GM15510 (cell line): ENCODE measurements around the gene C14orf180.

Source experiments
- POLR2A ChIP-seq: IDR thresholded peaks from 3 replicates; pipeline ENCODE4 v1.6.1; 2011; ENCODE audit warnings: borderline replicate concordance; ENCODE audit not compliant: insufficient read length; ENCODE audit errors: extremely low read depth

Gene C14orf180

DNA sequence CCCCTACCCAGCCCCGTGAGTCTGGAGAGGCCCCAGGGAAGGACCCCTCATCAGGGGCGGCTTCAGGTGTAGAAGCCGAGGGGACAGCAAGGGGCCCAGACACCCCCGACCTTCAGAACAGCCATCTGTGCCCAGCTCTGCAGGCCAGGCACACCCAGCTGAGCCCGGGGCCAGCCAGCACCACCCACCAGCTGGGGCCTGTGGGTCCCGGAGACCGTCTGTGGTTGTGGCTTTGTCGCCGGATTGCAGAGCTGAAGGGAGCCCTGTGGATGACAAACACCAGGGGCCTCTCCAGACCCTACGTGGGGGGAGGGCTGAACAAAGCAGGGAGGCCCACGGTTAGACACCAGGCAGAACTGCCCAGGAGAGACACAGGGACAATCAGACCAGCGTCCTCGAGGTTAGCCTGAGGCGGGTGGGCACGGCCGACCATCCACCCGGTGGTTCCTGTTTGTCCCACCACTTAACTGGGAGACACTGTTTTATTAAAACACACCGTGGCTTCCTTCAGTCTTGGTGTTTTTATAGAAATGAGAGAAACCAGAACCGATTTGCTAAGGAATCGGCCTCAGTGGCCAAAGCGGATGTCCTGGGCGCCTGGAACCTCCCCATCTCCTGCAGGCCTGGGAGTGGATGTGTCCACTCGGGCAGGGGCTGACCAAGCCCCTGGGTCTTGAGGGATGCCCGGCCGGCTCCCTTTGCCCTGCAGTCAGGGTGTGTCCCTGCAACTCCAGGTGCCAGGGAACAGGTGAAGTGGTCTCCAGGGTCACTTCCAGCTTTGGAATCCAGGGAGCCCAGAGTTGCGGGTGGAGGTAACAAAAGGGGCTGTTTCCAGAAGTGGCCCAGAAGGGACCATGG lies 10.0 kb downstream of the C14orf180 start:
- TF ChIP-seq POLR2A, result no peak

DNA sequence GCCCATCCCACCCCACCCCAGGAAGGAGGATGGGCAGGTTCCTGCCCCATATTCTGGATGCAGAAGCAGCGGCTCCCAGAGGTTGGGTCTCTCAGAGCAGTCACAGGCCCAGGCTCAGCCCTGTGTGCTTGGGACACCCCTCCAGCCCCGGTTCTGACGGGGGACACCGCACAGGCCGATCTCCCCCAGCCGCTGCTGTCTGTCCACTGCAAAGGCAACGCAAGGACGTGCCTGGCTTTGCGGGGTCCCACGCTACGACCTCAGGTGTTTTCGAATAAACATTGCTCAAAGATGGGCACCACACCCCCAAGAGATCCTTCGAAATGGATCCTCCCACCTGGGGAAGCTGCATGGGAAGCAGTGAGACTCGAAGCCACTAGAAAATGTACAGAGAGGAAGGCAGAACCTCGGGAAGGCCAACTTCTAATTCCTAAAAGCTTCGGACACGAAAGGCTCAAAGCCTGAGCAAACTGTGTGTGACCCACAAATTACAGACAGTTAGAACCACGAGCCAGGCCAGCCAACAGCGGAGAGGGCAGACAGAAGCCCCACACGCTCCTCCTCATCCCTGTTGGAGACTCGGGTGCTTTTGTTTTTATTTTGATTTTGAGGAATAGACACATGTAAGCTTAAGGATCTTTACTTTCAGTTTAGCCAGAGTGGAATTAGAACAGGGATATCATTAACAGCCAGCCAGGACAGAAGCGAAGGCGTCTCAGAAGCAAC lies 10.8 kb downstream of the C14orf180 start:
- TF ChIP-seq POLR2A, result no peak

DNA sequence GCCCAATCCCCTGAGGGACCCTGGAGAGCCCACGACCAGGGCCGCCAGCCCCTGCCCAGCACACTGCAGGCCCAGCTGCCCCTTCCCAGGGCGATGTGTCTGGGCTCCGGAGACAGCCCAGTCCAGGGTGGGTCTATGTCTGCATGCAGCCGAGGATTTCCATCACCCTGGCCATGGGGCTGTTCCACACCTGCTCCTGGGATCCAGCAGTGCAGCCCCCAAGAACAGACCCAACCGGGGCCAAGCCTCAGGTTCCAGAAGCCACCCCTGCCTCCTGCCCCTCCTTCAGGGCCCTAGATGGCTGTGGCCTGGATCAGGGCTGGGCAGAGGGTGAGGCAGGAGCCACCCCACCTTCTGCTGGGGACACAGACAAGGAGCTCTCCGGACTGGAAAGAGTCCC lies 11.5 kb downstream of the C14orf180 start:
- no peak for TF ChIP-seq POLR2A

DNA sequence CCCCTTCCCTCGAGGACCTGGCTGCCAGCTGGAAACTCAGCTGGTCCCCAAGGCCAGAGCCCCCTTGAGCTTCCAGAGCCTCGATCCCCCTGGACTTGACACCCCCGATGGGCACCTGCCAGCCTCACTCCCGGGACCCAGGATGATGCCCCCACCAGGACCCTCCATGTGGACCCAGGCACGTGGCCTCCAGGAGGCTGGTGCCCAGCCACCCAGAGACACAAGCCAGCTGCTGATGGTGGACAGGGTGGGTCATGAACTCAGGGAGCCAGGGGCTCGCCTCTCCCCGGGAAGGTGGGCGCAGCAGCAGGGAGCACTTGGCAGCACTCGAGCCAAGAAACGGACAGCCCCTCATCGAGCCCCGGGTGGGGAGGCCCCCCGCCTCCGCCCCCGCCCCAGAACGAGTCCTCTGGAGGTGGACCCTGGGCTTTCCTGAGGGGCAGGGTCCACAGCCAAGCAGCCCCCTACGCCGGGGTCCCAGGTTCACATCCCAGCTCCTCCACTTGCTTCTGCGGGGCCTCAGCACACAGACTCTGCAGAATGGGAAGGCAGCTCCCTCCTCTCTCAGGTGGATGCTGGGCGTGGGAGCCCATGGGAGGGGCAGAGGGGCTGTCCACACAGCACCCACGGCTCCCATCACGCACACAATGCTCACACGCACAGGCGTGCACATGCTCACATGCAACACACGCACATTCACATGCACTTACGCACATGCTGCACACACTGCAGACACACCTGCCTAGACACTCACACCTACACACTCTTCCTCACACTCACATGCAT lies 12.1 kb downstream of the C14orf180 start:
- TF ChIP-seq POLR2A, result no peak

DNA sequence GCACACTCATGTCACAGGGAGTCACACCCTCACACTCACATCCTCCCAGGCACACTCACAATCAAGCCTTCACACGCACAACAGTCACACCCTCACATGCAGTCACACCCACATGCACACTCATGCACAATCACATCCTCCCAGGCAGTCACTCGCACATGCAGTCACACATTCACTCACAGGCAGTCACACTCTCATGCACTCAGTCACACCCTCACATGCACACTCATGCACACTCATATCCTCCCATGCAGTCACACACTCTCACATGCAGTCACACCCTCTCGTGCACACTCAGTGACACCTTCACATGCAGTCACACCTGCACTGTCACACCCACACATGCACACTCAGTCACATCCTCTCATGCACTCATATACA lies 12.7 kb downstream of the C14orf180 start:
- no peak for TF ChIP-seq POLR2A

DNA sequence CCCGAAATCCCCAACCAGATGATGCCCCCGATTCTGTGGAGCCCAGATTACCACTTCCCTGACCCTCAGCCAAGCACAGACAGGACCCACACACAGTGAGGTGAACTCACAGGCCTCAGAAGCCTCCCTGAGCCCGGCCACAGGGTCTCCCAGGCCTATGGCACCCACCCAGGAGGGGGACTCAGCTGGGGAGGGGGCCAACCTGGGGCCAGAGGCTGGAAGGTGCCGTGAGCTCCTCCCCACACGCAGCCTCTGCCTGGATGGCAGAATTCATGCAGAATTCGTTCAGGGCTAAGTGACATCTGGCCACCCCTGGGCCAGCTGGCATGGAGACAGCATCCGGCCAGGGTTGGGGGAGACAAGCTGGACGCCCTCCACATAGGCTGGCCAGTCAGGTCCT lies 13.2 kb downstream of the C14orf180 start:
- no peak for TF ChIP-seq POLR2A

DNA sequence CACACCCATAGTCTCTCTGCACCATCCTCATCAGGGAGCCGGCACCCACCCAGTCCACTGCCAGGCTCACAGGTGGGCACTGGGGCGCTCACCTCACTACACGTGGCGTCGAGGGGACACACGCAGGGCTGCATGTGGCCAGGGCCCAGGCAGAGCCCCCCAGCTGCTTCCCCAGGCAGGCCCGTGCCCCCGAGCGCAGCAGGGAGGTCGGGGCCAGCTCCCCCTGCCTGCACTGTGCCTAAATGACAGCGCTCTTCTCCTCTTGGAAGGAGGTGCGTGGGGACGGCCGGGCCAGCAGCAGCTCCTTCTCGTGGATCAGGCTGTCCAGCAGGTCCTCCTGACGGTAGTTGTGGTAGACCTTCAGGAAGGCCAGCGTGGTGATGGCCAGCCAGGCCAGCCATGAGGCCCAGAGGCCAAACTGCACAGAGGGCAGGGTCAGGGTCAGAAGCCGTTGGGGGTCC lies 13.7 kb downstream of the C14orf180 start:
- no peak for TF ChIP-seq POLR2A

DNA sequence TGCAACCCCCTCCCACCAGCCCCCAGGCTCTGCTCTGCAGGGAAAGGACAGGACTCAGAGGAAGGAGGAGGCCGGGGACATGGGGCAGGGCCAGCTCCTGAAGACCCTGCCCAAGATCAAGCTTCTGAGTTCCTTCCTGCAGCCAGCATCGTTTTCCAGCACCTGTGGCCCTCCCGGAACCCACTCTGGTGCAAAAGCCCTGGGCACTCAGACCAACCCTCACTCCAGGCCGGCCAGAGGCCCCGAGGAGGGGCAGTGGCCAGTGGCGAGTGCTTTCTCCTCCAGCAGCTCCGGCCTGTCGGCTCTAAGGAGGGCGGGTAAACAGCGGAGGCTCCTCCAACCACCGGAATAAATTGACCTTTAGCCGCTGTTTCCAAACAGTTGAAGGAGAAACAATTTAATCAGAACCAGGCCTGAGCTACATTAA lies 14.2 kb downstream of the C14orf180 start:
- no peak for TF ChIP-seq POLR2A

DNA sequence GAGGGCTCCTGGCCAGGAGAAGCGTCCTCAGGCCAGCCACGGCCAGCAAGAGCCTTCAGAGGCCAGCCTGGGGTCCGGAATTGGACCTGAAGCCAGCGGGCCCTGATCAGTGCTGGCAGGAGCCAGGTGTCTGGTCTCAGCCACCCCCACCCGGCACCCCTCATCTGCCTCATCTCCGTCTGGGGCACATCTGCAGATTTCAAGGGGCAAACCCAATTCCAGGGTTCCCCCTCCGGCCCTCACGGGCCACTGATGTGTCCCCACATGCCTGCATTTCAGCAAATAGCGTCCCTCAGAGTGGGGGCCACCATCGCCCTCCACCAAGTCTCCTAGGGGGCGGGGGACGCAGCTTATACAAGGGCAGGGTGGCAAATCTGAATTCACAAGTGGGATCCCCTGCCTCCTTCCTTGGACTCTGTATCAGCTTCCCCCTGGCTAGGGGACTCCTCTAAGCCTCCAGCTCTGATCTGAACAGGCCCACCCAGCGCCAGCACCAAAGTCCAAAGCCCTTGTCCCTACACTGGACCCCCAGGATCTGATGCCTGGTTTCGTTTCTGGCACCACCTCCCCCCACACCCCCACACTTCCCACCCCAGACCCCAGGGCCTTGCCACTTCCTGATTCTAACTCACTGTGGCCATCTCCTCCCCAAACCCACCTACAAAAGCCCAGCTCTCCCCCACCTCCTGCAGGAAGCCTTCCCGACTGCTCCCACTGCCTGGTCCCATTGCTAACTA lies 14.9 kb downstream of the C14orf180 start:
- TF ChIP-seq POLR2A, result no peak

DNA sequence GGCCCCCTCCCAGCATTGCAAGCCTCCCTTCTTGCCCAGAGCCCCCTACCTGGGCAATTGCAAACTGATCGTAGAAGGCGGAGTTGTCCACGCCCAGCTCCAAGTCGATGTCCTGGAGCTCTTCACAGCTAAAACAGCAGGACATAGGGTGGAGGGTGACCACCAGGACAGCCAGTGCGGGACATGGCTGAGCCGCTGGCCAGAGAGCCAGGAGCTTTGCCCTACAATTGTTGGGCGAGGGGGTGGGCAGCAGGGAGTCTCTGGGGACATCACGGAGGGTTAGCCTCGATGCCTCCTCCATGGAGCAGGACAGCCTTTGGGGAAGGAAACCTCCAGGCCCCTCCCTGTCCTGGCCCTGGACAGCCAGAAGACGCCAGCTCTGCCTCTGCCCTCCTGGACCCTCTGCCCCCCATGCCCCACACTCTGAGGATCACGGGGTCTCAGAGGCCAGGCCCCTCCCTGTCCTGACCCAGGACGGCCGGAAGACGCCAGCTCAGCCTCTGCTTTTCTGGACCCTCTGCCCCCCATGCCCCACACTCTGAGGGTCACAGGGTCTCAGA lies 15.6 kb downstream of the C14orf180 start:
- TF ChIP-seq POLR2A, result no peak

DNA sequence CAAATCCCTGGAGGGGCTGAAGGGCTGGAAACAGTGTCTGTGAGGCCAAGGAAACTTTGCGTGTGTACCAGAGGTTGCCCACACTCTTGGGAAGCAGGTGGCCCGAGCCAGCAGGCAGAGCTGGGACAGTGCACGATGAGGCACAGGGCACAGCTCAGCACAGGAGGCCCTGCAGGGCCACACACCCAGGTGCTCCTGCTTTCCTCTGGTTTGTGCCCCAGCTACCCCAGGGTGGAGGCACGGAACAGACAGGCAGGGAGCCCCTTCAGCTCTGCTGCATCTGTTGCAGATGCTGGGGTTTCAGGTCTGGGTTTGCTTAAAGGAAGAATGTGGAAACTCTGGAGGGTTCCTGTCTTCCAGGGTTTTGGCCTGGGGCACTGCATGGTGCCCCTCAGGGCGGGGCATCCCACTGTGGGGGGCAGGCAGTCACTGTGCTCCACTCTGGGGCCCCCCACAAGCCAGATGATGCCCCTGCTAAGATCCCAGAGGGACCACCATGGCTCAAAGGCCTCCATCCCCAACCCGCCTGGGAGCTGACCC lies 16.4 kb downstream of the C14orf180 start:
- TF ChIP-seq POLR2A, result no peak

DNA sequence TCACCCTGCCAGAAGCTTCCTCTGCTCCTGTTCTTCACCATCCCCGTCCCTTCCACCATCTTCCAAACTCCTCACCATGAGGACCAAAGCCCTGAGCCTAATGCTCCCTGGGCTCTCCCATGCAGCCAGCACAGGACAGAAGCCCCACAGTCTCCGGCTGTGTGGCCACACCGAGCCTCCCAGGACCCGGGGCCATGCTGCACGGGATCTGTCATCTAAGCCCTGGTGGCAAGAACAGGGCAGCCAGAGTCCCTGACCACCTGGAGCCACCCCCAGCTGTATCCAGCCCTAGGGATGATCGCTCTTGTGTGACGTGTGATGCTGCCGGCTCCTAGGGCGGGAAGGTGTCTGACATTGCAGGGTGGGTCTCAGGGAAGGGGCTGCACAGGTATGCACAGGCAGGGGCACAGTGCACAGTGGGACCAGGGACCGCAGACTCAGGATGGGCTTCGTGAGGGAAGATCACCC lies 16.9 kb downstream of the C14orf180 start:
- TF ChIP-seq POLR2A, result no peak

DNA sequence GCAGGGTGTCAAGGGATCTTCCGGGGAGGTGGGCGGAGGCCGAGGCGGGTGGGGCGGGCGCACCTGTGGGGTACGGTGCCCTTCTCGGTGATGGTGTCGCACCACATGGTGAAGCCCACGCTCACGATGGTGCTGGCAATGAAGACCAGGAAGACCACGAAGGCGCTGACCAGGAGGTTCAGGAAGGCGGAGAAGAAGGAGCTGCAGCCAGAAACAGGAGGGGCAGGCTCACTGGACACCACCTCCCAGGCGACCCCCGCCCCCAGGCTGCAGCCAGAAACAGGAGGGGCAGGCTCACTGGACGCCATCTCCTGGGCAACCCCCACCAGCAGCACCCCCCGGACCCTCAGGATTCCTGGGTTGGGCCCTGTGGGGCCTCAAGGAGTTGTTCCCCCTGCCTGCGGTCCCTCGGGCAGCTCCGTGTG lies 17.4 kb downstream of the C14orf180 start:
- no peak for TF ChIP-seq POLR2A

DNA sequence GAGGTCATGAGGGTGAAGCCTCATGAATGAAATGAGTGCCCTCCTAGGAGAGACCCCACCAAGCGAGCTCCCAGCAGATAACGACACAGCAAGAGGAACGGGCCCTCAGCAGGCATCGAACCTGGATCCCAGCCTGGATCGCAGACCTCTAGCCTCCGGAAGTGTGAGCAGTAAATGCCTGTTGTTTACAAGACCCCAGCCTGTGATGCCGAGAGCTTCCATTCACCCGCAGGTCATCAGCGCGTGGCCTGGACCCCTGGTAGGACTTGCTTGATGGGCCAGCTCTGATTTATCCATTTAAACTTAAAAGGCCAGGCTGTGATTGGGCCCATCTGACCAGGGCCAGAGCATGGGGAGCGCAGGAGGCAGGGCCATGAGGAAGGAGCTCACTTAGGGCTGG lies 18.0 kb downstream of the C14orf180 start:
- no peak for TF ChIP-seq POLR2A
